Thoracic aorta (tissue), 2 donors: Measurements from ENCODE around the gene ECSIT. TPM values are rescaled to one million over a fixed set of nuclear protein-coding genes. Genes with fewer than 3 reads are reported as not detected.
A peak's percentile ranks its signal among the peaks of the same experiment; 100 is the strongest.

ENCODE experiments used
- ATAC-seq: fragments of 150-250 bp; one replicate; pipeline ENCODE4 v1.8.0; 2017; ENCODE audit warnings: low read depth; ENCODE audit not compliant: insufficient number of reproducible peaks, low FRiP score
- DNase-seq: peaks from one replicate; pipeline ENCODE4 v3.0.0-alpha.2; 2020; ENCODE audit warnings: low spot score
- H3K27ac ChIP-seq, 2 donors: fragments of 200-600 bp; sonication (generic); 1 replicate in 1 of 2; 2 replicates in 1 of 2; pipeline ENCODE4 v1.5.1; 2016; ENCODE audit warnings: mild to moderate bottlenecking in 2 of 2, moderate library complexity in 2 of 2
- H3K27me3 ChIP-seq: fragments of 200-600 bp; sonication (generic); replicated peaks from 2 replicates; pipeline ENCODE4 v1.6.0; 2016; ENCODE audit warnings: mild to moderate bottlenecking; ENCODE audit not compliant: insufficient read depth
- H3K36me3 ChIP-seq: fragments of 200-600 bp; sonication (generic); one replicate; pipeline ENCODE4 v1.5.1; 2016
- H3K4me1 ChIP-seq, 2 donors: fragments of 200-600 bp; sonication (generic); 1 replicate in 1 of 2; 2 replicates in 1 of 2; pipeline versions ENCODE4 v1.5.1 to v1.6.0; 2016; ENCODE audit warnings: low read depth in 2 of 2, mild to moderate bottlenecking in 1 of 2; ENCODE audit not compliant: control insufficient read depth in 1 of 2
- H3K4me3 ChIP-seq: fragments of 200-600 bp; sonication (generic); 2 replicates; pipeline ENCODE4 v1.5.1; 2016; ENCODE audit warnings: mild to moderate bottlenecking
- H3K9me3 ChIP-seq: fragments of 200-600 bp; sonication (generic); 2 replicates; pipeline ENCODE4 v1.5.1; 2016
- CTCF ChIP-seq: fragments of 200-600 bp; sonication (generic); IDR thresholded peaks from one replicate; pipeline ENCODE4 v1.5.1; 2019; ENCODE audit warnings: antibody characterized with exemption
- total RNA-seq, 2 donors: library from RNA; depleted of rRNA; stranded (reverse); fragments of >200 nt; gene quantifications; one replicate each; pipeline versions ENCODE4 v1.1.0 to v1.2.3, GENCODE V29; 2016

ECSIT gene
- total RNA-seq, 2 donors from 2014 or later: 40.4 to 44.1 TPM

- Histone ChIP-seq H3K4me1 (peaks cover 13 to 32% of the 10 kb centered on the region in 2 donors), H3K4me3 (peak overlapping the region; percentile 64), H3K36me3 (no peaks in the 10 kb centered on the region), H3K27me3 (no peaks in the 10 kb centered on the region), H3K27ac (peak overlapping the region; percentile 94 to 99), H3K9me3 (no peaks in the 10 kb centered on the region)
- peak; percentile 95 for TF ChIP-seq CTCF
- DNase-seq (peak; percentile 56), ATAC-seq (peak; percentile 68)
These were observed 7.1 kb upstream of the ECSIT start for GRCh38 chr19:11535792-11536595.

DNA sequence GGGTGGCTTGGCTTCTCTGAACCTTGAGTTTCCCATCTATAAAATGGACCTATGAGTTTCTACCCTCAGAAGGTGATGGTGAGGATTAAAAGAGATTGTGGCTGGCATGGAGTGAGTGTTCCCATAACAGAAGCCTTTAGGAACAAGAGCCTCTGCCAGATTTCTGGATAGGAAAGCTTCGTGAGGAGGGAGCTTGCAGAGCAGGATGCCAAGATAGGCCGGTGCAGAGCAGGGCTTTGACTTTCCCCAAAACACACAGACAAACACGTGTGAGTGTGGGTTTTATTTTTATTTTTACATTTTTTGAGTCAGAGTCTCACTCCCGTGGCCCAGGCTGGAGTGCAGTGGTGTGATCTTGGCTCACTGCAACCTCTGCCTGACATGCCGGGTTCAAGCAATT, 6.0 kb upstream of the ECSIT start:
- H3K27ac ChIP-seq: peak overlapping the region; percentile 94 to 99
- ATAC-seq (peak; percentile 30), DNase-seq (no peak)
- no peaks in the 10 kb centered on the region for H3K9me3 ChIP-seq
- H3K27me3 ChIP-seq: no peaks in the 10 kb centered on the region
- H3K36me3 ChIP-seq: no peaks in the 10 kb centered on the region
- H3K4me1 ChIP-seq: peaks cover 10 to 30% of the 10 kb centered on the region in 2 donors
- no peak for TF ChIP-seq CTCF
- peak overlapping the region; percentile 64 for H3K4me3 ChIP-seq

DNA sequence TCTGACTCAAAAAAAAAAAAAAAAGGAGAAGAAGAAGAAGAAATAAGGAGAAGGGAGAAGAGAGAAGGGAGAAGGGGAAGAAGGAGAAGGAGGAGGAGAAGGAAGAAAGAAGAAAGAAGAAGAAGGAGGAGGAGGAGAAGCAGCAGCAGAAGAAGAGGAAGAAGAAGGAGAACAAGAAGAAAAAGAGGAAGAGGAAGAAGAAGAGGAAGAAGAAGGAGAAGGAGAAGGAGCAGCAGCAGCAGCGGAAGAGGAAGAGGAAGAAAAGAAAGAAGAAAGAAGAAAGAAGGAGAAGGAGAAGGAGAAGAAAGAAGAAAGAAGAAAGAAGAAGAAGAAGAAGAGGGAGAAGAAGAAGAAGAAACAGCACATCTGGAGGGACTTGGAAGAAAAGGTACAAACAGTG, 5.6 kb upstream of the ECSIT start:
- no peak for TF ChIP-seq CTCF
- ATAC-seq (no peak), DNase-seq (no peak)
- Histone ChIP-seq H3K36me3 (no peaks in the 10 kb centered on the region), H3K27me3 (no peaks in the 10 kb centered on the region), H3K4me1 (peaks cover 10 to 32% of the 10 kb centered on the region in 2 donors), H3K9me3 (no peaks in the 10 kb centered on the region), H3K4me3 (no peak overlapping the region), H3K27ac (peak overlapping the region; percentile 94 to 99)

DNA sequence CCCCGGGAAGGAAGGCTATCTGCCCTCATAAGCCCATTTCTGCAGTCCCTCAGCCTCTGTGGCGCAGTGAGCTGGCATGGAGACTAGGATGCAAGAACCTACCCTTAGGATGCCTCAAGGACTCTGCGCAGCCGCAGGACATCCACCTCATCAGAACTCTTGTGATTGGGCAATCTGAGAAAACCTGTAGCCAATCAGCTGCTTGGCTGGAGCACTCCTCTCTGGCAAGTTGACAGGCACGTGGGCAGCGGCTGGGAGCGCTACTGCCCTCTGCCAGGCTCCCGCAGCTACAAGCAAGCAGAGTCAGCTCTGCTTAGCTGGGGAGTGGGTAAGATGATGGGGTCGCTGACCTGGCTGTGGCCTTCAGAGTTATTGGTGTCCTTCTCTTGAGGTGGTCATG, 1.5 kb upstream of the ECSIT start:
- no peak for ATAC-seq
- peaks cover 16 to 43% of the 10 kb centered on the region in 2 donors for H3K4me1 ChIP-seq
- H3K36me3 ChIP-seq: no peaks in the 10 kb centered on the region
- no peak overlapping the region for H3K4me3 ChIP-seq
- no peak for TF ChIP-seq CTCF
- no peaks in the 10 kb centered on the region for H3K27me3 ChIP-seq
- no peaks in the 10 kb centered on the region for H3K9me3 ChIP-seq
- peak; percentile 23 for DNase-seq
- peak overlapping the region; percentile 86 to 96 for H3K27ac ChIP-seq

- TF ChIP-seq CTCF: no peak
- Histone ChIP-seq H3K4me1 (no peaks in the 10 kb centered on the region), H3K36me3 (peaks cover 5% of the 10 kb centered on the region), H3K9me3 (no peaks in the 10 kb centered on the region), H3K27me3 (no peaks in the 10 kb centered on the region), H3K27ac (no peak overlapping the region), H3K4me3 (no peak overlapping the region)
- ATAC-seq (no peak), DNase-seq (no peak)
These were observed 9.8 kb downstream of the ECSIT start for GRCh38 chr19:11519138-11519537.
